NCI-H1048 (cell line): Measurements from ENCODE around the gene SLC7A9.
"Not testable (repeated sequence)": the region's sequence is repeated elsewhere in the genome, so short reads cannot be mapped to it uniquely, and the experiment has no call there.

ENCODE experiments used
- DNase-seq: peaks from one replicate; lab custom pipeline; 2025; lab: John Stamatoyannopoulos, UW

Gene SLC7A9

DNA sequence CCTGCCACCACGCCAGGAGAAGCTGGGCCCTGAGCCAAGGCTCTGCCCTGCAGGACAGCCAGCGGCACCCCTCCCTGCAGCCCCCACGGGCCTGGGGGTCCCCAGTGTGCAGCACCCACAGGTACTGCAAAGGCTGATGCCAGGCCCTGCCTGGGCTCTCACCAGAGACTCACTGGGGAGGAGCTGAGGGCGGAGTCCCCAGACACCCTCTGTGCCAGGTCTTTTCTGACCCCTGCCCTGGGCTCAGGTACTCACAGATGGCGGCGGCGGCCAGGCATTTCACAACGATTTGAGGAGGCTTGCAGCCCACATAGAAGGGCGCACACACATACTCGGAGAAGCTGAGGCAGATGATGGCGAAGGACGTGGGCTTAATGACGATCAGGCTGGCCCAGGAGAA, 5.7 kb downstream of the SLC7A9 start:
- no peak for DNase-seq

DNA sequence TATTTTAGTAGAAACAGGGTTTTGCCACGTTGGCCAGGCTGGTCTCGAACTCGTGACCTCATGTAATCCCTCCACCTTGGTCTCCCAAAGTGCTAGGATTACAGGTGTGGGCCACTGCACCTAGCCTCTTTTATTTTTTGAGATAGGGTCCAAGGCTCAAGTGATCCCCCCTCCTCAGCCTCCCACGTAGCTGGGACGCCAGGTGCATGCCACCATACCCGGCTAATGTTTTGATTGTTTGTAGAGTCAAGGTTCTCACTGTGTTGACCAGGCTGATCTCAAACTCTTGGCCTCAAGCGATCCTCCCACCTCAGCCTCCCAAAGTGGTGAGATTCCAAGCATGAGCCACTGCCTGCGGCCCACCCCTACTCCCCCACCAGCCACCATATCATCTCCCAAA, 6.3 kb downstream of the SLC7A9 start:
- no peak for DNase-seq

DNA sequence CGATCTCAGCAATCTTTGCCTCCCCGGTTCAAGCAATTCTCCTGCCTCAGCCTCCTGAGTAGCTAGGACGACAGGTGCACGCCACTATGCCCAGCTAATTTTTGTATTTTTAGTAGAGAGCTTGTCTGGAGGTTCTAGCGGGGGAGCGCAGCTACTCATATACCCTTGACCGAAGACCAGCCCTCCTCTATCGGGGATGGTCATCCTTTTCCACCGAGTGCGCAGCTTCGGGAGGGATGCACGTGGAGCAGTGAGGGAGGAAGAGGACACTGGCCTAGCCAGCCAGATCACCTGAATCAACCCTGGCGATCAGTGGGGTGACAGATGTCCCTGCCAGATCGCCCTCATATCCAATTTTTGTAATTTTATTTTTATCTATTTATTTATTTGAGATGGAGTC, 6.8 kb downstream of the SLC7A9 start:
- no peak for DNase-seq

DNA sequence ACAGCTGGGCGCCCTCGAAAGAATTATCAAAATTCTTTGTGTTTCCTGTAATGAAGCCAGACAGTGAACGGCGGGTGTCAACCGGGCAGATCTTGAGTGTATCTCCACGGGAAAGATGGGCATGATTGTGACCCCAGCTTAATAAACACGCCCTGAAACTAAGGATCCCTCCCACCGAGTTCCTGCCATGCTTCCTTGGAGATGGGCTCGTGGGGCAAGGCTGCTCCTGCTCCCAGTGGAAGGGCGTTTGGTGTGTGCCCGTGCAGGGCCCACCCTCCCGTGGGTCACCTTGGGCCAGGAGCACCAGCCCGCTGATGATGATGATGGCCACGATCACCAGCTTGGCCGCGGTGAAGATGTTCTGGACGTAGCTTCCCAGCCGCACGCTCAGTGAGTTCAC, 7.4 kb downstream of the SLC7A9 start:
- DNase-seq, result no peak

DNA sequence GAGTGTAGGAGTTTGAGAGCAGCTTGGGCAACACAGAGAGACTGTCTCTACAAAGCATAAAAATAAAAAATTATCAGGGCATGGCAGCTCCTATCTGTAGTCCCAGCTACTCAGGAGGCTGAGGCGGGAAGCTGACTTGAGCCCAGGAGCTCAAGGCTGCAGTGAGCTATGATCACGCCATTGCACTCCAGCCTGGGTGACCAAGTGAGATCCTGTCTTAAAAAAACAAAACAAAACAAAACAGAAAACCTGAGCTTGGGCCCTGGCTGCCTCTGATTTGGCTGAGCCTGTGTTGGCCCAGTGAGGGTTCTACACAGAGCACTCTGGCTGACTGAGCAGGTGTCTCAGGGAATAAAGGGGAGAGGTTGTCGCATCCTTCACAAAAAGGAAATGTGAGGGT, 8.0 kb downstream of the SLC7A9 start:
- DNase-seq, result no peak

DNA sequence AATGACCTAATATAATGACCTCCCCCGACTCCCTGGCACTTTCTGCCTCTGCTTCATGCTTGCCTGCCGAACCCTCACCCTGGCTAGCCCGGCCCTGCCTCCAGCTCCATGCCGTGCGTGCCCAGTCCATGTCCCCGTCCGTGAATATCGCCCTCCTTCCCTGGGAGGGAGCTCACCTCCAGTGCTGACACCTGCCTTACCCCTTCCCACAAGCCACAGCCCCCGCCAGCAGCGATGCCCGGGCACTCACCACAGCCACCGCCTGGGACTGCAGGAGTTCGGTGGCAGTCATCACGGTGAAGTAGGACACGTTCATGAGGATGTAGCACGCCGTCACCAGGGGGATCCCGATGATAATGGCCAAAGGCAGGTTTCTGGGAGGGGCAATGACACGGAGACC, 10.0 kb downstream of the SLC7A9 start:
- no peak for DNase-seq

DNA sequence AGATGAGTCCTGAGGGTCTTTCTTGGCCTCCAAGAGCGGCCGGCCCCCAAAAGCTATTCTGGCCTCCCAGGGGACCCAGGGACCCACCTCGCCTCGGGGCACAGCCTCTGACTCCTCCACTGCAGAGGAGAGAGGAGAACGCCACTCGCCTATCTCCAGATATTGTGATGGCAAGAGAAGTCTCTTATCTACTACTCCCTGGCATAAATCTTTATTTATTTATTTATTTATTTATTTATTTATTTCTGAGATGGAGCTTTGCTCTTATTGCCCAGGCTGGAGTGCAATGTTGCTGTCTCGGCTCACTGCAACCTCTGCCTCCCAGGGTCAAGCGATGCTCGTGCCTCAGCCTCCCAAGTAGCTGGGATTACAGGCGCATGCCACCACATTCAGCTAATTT, 11.0 kb downstream of the SLC7A9 start:
- no peak for DNase-seq

DNA sequence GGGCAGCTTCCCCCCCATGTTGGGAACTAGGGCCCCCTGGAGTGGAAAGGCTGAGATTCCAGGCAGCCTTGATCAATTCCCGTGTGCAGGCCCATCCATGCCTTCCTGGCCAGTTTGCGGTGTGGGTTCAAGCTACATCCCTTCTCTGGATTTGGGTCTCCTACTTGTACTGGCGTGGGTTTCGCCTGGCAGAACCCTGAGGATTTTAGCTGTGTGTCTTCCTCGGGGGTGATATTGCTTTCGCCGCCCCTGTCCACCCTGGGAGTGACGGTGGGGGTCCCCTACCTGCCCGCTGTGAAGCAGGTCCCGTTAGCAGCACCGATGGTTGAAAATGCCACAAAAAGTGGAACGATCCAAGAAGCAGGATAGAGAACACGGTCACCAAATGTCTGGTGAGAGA, 11.4 kb downstream of the SLC7A9 start:
- no peak for DNase-seq

DNA sequence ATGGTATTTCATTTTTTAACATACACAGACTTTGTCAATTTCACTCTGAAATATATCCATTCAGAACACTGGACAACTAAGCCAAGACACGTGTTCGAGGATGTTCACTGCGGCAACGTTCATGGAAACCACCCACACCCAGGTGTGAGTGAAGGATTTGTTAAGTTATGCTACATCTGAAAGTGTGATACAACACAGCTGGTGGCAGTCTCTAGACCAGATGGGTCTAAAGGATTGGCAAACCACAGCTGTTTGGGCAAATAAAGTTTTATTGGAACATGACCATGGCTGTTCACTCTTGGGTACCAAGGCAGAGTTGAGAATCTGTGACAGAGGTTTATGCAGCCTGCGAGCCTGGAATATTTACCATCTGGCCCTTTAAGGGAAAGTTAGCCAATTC, 12.0 kb downstream of the SLC7A9 start:
- DNase-seq, result no peak

DNA sequence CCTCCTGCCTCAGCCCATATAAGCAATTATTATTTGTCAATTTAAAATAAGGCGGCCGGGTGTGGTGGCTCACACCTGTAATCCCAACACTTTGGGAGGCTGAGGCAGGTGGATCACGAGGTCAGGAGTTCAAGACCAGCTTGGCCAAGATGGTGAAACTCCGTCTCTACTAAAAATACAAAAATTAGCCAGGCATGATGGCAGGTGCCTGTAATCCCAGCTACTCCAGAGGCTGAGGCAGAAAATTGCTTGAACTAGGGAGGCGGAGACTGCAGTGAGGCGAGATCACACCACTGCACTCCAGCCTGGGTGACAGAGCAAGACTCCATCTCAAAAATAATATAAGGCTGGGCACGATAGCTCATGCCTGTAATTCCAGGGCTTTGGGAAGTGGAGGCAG, 12.7 kb downstream of the SLC7A9 start:
- DNase-seq, result not testable (repeated sequence)

DNA sequence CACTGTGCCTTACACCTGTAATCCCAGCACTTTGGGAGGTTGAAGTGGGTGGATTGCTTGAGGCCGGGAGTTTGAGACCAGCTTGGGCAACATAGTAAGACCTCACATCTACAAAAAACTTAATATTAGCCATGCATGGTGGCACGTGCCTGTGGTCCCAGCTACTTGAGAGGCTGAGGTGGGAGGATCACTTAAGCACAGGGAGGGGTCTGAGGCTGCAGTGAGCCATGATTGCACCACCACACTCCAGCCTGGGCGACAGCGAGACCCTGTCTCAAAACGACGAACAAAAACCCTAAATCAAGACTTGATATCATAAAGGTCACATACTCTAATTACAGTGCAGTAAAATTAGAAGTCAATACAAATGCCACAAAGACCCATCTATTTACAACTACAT, 17.4 kb downstream of the SLC7A9 start:
- no peak for DNase-seq

DNA sequence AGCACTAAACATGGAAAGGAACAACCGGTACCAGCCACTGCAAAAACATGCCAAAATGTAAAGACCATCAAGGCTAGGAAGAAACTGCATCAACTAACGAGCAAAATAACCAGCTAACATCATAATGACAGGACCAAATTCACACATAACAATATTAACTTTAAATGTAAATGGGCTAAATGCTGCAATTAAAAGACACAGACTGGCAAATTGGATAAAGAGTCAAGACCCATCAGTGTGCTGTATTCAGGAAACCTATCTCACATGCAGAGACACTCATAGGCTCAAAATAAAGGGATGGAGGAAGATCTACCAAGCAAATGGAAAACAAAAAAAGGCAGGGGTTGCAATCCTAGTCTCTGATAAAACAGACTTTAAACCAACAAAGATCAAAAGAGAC, 21.5 kb downstream of the SLC7A9 start:
- not testable (repeated sequence) for DNase-seq

DNA sequence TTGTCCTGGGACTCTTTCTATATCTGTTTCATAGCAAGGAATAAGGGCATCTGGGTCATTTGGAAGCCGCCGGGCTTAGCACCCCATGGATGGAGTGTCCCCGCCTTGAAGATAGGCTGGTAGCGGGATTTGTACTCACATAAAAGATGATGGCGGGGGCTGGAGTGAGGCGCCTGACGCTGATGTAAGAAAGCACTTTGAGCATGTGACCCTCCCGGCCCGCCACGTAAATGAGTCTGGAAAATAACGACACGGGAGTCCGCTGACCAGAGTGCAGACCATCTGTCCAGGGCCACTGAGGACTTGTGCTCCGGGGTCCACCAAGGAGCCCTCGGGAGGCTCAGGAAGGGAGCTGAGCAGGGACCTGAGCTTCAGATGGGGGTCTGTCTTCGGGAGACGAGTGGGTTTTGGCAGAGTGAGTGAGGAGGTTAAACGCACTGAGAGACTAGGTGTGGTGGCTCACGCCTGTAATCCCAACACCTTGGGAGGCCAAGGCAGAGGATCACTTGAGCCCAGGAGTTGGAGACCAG, 25.8 kb downstream of the SLC7A9 start:
- no peak for DNase-seq

DNA sequence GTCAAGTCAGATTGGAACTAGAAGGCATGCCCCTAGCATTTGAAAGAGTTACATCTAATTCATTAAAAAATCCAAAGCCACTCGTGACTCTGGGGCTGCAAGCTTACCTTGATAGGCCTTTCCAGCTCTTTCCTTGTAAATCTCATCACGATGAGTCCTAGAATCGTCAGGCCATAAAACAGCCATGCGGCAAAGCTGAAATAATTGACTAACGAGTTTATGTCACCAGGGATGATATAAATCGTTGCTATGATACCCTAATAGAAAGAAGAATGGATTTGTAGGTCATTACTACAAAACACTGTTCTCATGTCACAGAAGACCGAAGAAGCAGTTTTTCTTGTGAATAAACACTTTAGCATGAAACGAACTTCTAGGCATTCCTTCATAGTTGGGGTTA, 27.5 kb downstream of the SLC7A9 start:
- no peak for DNase-seq

DNA sequence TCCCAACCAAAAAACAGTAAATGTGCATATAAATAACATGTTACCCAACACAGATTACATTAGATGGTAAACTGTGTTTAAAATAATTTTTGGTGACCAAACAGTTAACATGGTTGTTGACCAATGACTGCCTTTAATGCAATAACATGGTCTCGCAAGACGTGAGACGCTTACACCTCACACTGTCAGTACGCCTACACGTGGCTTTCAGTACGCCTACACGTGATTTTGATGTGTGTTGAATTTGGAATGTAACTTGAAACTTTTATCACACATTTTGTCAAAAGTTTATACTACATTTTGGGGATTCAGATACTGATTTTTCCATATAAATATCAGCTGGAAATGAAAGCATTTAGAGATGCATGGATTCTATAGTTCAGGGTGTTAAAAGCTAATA, 32.0 kb downstream of the SLC7A9 start:
- DNase-seq, result no peak

DNA sequence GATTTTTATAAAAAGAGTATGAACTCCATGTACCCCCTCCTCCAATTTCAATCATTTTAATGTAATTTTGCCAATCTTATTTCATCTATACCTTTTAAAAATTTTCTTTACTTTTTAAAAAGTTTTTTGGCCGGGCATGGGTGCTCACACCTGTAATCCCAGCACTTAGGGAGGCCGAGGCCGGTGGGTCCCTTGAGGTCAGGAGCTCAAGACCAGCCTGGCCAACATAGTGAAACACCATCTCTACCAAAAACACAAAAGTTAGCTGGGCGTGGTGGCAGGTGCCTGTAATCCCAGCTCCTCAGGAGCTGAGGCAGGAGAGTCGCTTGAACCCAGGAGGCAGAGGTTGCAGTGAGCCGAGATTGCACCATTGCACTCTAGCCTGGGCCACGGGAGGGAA, 36.2 kb downstream of the SLC7A9 start:
- DNase-seq, result not testable (repeated sequence)

DNA sequence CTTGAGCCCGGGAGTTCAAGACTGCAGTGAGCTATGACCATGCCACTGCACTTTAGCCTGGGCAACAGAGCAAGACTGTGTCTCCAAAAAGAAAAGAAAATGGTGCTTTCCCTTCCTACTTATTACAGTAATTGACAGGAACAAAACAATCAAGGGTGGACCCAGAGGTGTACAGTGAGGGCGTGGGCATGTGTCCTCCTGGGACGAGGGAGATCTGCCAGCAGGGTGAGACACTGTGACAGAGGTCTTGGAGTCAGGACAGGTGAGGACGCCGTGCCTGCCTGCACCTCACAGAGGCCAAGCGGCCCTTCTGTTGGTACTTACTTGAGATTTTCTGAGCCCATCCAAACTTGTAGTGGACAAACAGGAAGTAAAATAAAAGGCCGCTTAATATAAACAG, 36.7 kb downstream of the SLC7A9 start:
- DNase-seq, result not testable (repeated sequence)

DNA sequence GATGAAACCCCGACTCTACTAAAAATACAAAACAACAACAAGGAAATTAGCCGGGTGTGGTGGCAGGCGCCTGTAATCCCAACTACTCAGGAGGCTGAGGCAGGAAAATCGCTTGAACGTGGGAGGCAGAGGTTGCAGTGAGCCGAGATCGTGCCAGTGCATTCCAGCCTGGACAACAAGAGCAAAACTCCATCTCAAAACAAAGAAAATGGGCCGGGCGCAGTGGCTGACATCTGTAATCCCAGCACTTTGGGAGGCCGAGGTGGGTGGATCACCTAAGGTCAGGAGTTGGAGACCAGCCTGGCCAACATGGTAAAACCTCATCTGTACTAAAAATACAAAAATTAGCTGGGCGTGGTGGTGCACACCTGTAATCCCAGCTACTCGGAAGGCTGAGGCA, 37.5 kb downstream of the SLC7A9 start:
- DNase-seq, result not testable (repeated sequence)

DNA sequence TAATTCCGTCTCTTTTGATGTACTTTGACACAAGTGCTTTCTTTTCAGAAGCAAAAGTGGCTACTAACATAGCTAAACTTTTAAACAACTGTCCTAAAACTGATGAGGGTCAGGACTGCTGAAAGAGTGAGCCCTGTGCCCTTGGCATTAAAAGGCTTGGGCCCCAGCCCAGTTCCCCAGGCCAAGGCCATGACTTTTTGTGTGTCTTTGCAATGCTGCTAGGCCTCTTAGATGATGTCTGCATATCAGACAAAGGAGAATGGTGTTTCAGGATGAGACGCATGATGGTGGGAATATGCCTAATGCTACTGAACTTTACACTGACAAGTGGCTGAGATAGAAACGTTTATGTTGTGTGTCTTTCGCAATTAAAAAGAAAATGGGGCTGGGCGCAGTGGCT, 38.0 kb downstream of the SLC7A9 start:
- DNase-seq, result no peak

DNA sequence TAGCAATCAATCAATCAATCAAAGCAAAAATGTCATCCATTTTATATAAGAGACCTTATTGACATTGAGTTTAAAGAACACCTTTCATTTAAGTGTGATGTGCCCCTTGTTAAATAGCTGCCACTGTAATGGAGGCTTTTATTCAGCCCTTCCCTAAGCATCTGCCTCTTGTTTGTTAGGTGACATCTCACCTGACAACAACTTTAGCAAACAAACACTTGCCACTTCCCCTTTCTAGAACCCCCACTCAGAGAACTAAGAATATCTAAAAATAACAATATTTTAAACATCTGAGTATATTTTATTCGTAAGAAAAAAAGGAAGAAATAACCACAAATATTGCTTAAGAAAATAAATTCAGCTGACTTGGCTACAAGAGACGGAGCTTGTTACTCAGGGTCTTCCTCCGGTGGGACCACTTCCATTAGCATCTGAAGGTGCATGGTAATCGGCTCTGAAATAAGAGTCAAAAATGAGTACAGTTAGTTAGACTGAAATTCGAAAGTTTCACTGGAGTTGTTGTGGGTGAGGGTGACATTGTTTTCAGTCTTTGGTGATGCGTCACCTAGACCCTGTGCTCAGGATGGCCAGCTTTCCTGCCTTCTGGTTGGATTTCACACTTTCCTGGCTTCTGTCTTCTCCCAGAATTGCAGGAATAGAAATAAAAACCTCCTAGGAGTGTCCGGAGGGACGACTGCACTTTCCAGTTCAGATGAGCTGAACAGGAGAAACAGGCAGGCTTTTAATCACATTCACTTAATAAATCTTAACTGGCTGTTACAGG, 39.1 kb downstream of the SLC7A9 start:
- DNase-seq, result no peak

DNA sequence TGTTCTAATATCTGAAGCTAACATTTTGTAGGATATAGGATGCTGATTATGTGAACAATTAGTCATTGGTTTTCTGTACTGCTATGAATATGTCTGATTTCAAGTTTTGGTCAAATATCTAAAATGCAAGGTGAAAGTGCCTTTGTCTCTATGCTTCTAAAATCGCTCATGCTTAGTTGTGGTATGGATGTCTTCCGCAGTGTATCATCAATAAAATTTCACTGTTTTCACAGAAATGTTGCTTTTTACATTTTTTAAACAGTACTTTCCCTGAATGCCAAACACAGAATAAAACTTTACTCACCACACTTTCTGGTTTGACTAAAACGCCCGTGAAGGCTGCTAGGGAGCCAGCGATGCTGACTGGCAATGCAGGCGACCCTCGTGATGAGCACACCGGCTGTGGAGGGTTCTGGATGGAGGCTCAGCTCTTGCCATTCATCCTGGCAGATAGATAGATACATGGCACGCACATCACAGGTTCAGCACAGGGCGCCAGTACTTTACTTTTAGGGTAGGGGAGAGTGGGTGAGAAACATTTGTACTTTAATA, 40.1 kb downstream of the SLC7A9 start:
- DNase-seq, result no peak

DNA sequence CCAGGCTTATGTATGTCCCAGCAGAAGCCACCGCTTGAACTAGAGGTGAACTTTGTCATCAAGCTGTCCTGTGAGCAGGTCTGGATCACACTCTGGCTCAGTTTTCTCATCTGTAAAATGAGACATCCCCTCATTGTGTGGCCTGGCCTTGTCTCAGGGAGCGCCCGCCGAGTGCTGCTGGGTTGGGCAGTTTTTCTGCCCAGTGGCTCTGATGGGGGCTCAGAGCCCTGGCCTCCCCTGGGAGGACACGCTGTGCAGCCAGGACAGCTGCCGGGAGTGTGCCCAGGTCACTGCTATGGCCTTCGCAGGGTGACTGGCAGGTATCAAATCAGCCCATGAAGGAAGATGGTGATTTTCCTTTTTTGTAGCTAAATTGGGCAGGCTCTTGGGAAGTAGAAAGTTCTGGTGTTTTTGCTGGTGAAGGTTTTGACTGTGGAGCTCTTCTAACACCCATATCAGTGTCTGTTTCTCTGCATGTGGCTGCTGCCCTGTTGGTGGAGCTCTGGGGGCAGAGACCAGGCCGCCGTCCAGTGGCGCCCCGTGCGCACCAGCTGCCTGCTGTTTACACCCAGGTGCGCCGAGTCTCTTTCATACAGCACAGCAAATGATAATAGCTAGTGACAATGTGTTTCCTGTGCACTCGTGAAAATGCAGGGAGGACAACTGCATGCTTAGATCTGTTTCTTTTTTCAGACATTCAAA, 40.8 kb downstream of the SLC7A9 start:
- no peak for DNase-seq

DNA sequence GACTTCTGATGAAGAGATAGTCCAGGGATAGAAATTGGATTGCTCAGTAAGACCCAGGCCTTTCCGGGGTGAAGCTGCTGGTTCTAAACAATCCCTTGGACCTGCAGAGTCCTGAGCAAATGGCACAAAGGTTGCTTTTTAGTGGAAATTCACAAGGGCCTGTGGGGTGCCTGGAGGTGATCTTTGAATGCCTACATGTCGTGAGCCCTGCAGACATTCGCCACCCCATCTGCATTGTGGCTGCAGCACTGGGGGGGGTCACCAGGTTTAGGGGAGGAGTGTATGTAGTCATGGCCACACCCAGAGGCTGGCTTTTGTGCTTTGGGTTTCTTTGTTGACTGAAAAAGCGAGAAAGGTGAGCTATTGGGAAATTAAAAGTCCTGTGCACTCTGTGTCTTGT, 41.4 kb downstream of the SLC7A9 start:
- no peak for DNase-seq
